ENCODE results near the gene WDR93. TPM values are rescaled to one million over a fixed set of nuclear protein-coding genes. Genes with fewer than 3 reads are reported as not detected.

WDR93 gene
- total RNA-seq, 8 experiments from 2014 or later: 0.09 to 2.6 (median 0.24) TPM

GRCh38 chr15:89749526-89749925, 58.9 kb downstream of the WDR93 start:
- in situ Hi-C loops (cut with MboI; ENCODE audit: low pct_unique_long_range_greater_than_20kb in 2 of 9, low sequenced_read_pairs in 9 of 9, unreplicated experiment in 9 of 9): no loop called here
- H3K4me3 ChIP-seq: no peak overlapping the region

GRCh38 chr15:89749951-89750559, 59.4 kb downstream of the WDR93 start:
- Histone ChIP-seq H3K27ac (no peak overlapping the region), H3K4me3 (peak overlapping the region; percentile 48 to 69 (median 48)), H3K4me1 (replicated peaks in 1 of 2) (peaks cover 0 to 2% of the 10 kb centered on the region in 2 donors)
- peak in 3 of 8 experiments; percentile 4 to 13 (median 5) for ATAC-seq (replicated peaks in 6 of 8)
- in situ Hi-C loops (cut with MboI; ENCODE audit: low pct_unique_long_range_greater_than_20kb in 2 of 9, low sequenced_read_pairs in 9 of 9, unreplicated experiment in 9 of 9): loop anchor here in 5 of 9 experiments (10.0 to 25.0 kb wide), 3 partner anchors 125 to 337 kb away; partner anchors contain the start of gene AP3S2 (in 1 of the 5)
- 16 to 57% (median 29%) methylated on average over 4 to 7 of the region's 41 CpGs; no CpG with 5 or more reads in 7 of the 10 experiments for WGBS, 10 experiments

More at GRCh38 chr15:89749526-89749925, 58.9 kb downstream of the WDR93 start:
- ATAC-seq (replicated peaks in 6 of 8): no peak
- no peak overlapping the region for H3K27ac ChIP-seq
- WGBS, 10 experiments: 100% methylated on average over 1 of the region's 4 CpGs; no CpG with 5 or more reads in 9 of the 10 experiments
- peaks cover 0 to 2% of the 10 kb centered on the region in 2 donors for H3K4me1 ChIP-seq (replicated peaks in 1 of 2)

- ATAC-seq (replicated peaks in 6 of 8): peak; percentile 94 to 97 (median 96)
- Histone ChIP-seq H3K4me1 (replicated peaks in 1 of 2) (peaks cover 0 to 2% of the 10 kb centered on the region in 2 donors), H3K4me3 (peak within 1 kb of the TSS; percentile 48 to 69 (median 48)), H3K27ac (no peak within 1 kb of the TSS)
- WGBS, 10 experiments: 0 to 100% (median 77%) methylated on average over 1 to 7 of the region's 114 CpGs; no CpG with 5 or more reads in 3 of the 10 experiments
- in situ Hi-C loops (cut with MboI; ENCODE audit: low pct_unique_long_range_greater_than_20kb in 2 of 9, low sequenced_read_pairs in 9 of 9, unreplicated experiment in 9 of 9): loop anchor here in 5 of 9 experiments (10.0 to 25.0 kb wide), 3 partner anchors 124 to 336 kb away; partner anchors contain the start of gene AP3S2 (in 1 of the 5)
Measured at GRCh38 chr15:89750560-89751542, 60.2 kb downstream of the WDR93 start, which contains the start of gene MESP1. Gene MESP1, minus strand, starts transcription at chr15:89751249. Its CDS starts 18 bp downstream, at chr15:89751231.

GRCh38 chr15:89751748-89752147, 61.1 kb downstream of the WDR93 start:
- in situ Hi-C loops (cut with MboI; ENCODE audit: low pct_unique_long_range_greater_than_20kb in 2 of 9, low sequenced_read_pairs in 9 of 9, unreplicated experiment in 9 of 9): loop anchor here in 5 of 9 experiments (10.0 to 25.0 kb wide), 3 partner anchors 123 to 336 kb away; partner anchors contain the start of gene AP3S2 (in 1 of the 5)
- WGBS, 10 experiments: 83 to 100% (median 98%) methylated on average over 1 to 4 of the region's 5 CpGs; no CpG with 5 or more reads in 2 of the 10 experiments
- peaks cover 0 to 2% of the 10 kb centered on the region in 2 donors for H3K4me1 ChIP-seq (replicated peaks in 1 of 2)
- no peak overlapping the region for H3K4me3 ChIP-seq
- ATAC-seq (replicated peaks in 6 of 8): no peak
- H3K27ac ChIP-seq: no peak overlapping the region

- H3K4me3 ChIP-seq: no peak overlapping the region
- no peak overlapping the region for H3K27ac ChIP-seq
- 40 to 97% (median 85%) methylated on average over 2 to 7 of the region's 7 CpGs; no CpG with 5 or more reads in 2 of the 10 experiments for WGBS, 10 experiments
- in situ Hi-C loops (cut with MboI; ENCODE audit: low pct_unique_long_range_greater_than_20kb in 2 of 9, low sequenced_read_pairs in 9 of 9, unreplicated experiment in 9 of 9): loop anchor here in 5 of 9 experiments (10.0 to 25.0 kb wide), 3 partner anchors 121 to 333 kb away; partner anchors contain the start of gene AP3S2 (in 1 of the 5)
- ATAC-seq (replicated peaks in 6 of 8): no peak
- peaks cover 0 to 2% of the 10 kb centered on the region in 2 donors for H3K4me1 ChIP-seq (replicated peaks in 1 of 2)
Measured at GRCh38 chr15:89753855-89754254, 63.2 kb downstream of the WDR93 start.

GRCh38 chr15:89754361-89755154, 63.9 kb downstream of the WDR93 start:
- in situ Hi-C loops (cut with MboI; ENCODE audit: low pct_unique_long_range_greater_than_20kb in 2 of 9, low sequenced_read_pairs in 9 of 9, unreplicated experiment in 9 of 9): loop anchor here in 5 of 9 experiments (10.0 to 25.0 kb wide), 3 partner anchors 120 to 333 kb away; partner anchors contain the start of gene AP3S2 (in 1 of the 5)
- no peak overlapping the region for H3K4me3 ChIP-seq
- no peak for ATAC-seq (replicated peaks in 6 of 8)
- H3K4me1 ChIP-seq (replicated peaks in 1 of 2): peaks cover 0 to 2% of the 10 kb centered on the region in 2 donors
- WGBS, 10 experiments: 47 to 89% (median 66%) methylated on average over 2 to 6 of the region's 8 CpGs; no CpG with 5 or more reads in 2 of the 10 experiments
- H3K27ac ChIP-seq: no peak overlapping the region

- no peak overlapping the region for H3K4me3 ChIP-seq
- no peak overlapping the region for H3K27ac ChIP-seq
- in situ Hi-C loops (cut with MboI; ENCODE audit: low pct_unique_long_range_greater_than_20kb in 2 of 9, low sequenced_read_pairs in 9 of 9, unreplicated experiment in 9 of 9): loop anchor here in 5 of 9 experiments (10.0 to 25.0 kb wide), 3 partner anchors 119 to 332 kb away; partner anchors contain the start of gene AP3S2 (in 1 of the 5)
- WGBS, 10 experiments: 60 to 100% (median 80%) methylated on average over 1 to 4 of the region's 4 CpGs; no CpG with 5 or more reads in 1 of the 10 experiments
- H3K4me1 ChIP-seq (replicated peaks in 1 of 2): peaks cover 0 to 2% of the 10 kb centered on the region in 2 donors
- no peak for ATAC-seq (replicated peaks in 6 of 8)
Measured at GRCh38 chr15:89755701-89756100, 65.1 kb downstream of the WDR93 start.

- 42 to 89% (median 63%) methylated on average over 3 to 7 of the region's 7 CpGs for WGBS, 10 experiments
- H3K4me3 ChIP-seq: no peak overlapping the region
Measured at GRCh38 chr15:89756897-89757296, 66.3 kb downstream of the WDR93 start.

GRCh38 chr15:89758283-89758682, 67.7 kb downstream of the WDR93 start:
- Histone ChIP-seq H3K4me1 (replicated peaks in 1 of 2) (no peaks in the 10 kb centered on the region), H3K4me3 (no peak overlapping the region), H3K27ac (no peak overlapping the region)
- in situ Hi-C loops (cut with MboI; ENCODE audit: low pct_unique_long_range_greater_than_20kb in 2 of 9, low sequenced_read_pairs in 9 of 9, unreplicated experiment in 9 of 9): loop anchor here in 5 of 9 experiments (10.0 to 25.0 kb wide), 3 partner anchors 117 to 329 kb away; partner anchors contain the start of gene AP3S2 (in 1 of the 5)
- WGBS, 10 experiments: 60 to 100% methylated on average over 1 to 4 of the region's 8 CpGs; no CpG with 5 or more reads in 8 of the 10 experiments
- no peak for ATAC-seq (replicated peaks in 6 of 8)

More at GRCh38 chr15:89756897-89757296, 66.3 kb downstream of the WDR93 start:
- no peak for ATAC-seq (replicated peaks in 6 of 8)
- H3K4me1 ChIP-seq (replicated peaks in 1 of 2): no peaks in the 10 kb centered on the region
- H3K27ac ChIP-seq: no peak overlapping the region
- in situ Hi-C loops (cut with MboI; ENCODE audit: low pct_unique_long_range_greater_than_20kb in 2 of 9, low sequenced_read_pairs in 9 of 9, unreplicated experiment in 9 of 9): loop anchor here in 5 of 9 experiments (10.0 to 25.0 kb wide), 3 partner anchors 118 to 330 kb away; partner anchors contain the start of gene AP3S2 (in 1 of the 5)

- WGBS, 10 experiments: 80 to 100% (median 82%) methylated on average over 1 to 2 of the region's 8 CpGs; no CpG with 5 or more reads in 7 of the 10 experiments
- Histone ChIP-seq H3K4me3 (no peak overlapping the region), H3K4me1 (replicated peaks in 1 of 2) (no peaks in the 10 kb centered on the region), H3K27ac (no peak overlapping the region)
- ATAC-seq (replicated peaks in 6 of 8): no peak
- in situ Hi-C loops (cut with MboI; ENCODE audit: low pct_unique_long_range_greater_than_20kb in 2 of 9, low sequenced_read_pairs in 9 of 9, unreplicated experiment in 9 of 9): loop anchor here in 5 of 9 experiments (10.0 to 25.0 kb wide), 3 partner anchors 116 to 328 kb away; partner anchors contain the start of gene AP3S2 (in 1 of the 5)
Measured at GRCh38 chr15:89758981-89759380, 68.4 kb downstream of the WDR93 start.

GRCh38 chr15:89759835-89760234, 69.2 kb downstream of the WDR93 start:
- in situ Hi-C loops (cut with MboI; ENCODE audit: low pct_unique_long_range_greater_than_20kb in 2 of 9, low sequenced_read_pairs in 9 of 9, unreplicated experiment in 9 of 9): loop anchor here in 5 of 9 experiments (10.0 to 25.0 kb wide), 3 partner anchors 115 to 327 kb away; partner anchors contain the start of gene AP3S2 (in 1 of the 5)
- no peaks in the 10 kb centered on the region for H3K4me1 ChIP-seq (replicated peaks in 1 of 2)
- no peak overlapping the region for H3K4me3 ChIP-seq
- no peak for ATAC-seq (replicated peaks in 6 of 8)
- H3K27ac ChIP-seq: no peak overlapping the region
- 59 to 100% (median 95%) methylated on average over 1 to 3 of the region's 3 CpGs; no CpG with 5 or more reads in 1 of the 10 experiments for WGBS, 10 experiments

Data from motor neuron (in vitro differentiated cells).